IPS DF 19.7 (cell line): ENCODE measurements around the gene GPC6.

Source experiments
- DNase-seq: peaks from one replicate; pipeline ENCODE4 v3.0.0-alpha.2; 2013; ENCODE audit warnings: low read depth, low spot score

Gene GPC6

GRCh38 chr13:94318418-94318817, 1091.8 kb downstream of the GPC6 start:
- DNase-seq, result no peak

- DNase-seq, result no peak
Measured at GRCh38 chr13:94319501-94319900, 1092.9 kb downstream of the GPC6 start.

GRCh38 chr13:94322925-94323763, 1096.5 kb downstream of the GPC6 start:
- DNase-seq, result no peak

- DNase-seq, result no peak
Measured at GRCh38 chr13:94323764-94324758, 1097.5 kb downstream of the GPC6 start.

- no peak for DNase-seq
Measured at GRCh38 chr13:94324767-94325540, 1098.3 kb downstream of the GPC6 start.

- no peak for DNase-seq
Measured at GRCh38 chr13:94325650-94326049, 1099.0 kb downstream of the GPC6 start.

- no peak for DNase-seq
Measured at GRCh38 chr13:94327318-94327717, 1100.7 kb downstream of the GPC6 start.

GRCh38 chr13:94328381-94329041, 1101.9 kb downstream of the GPC6 start:
- DNase-seq, result no peak

GRCh38 chr13:94329277-94329676, 1102.7 kb downstream of the GPC6 start:
- no peak for DNase-seq

- DNase-seq, result no peak
Measured at GRCh38 chr13:94329754-94330551, 1103.3 kb downstream of the GPC6 start.

GRCh38 chr13:94330552-94331071, 1104.0 kb downstream of the GPC6 start:
- DNase-seq, result no peak

GRCh38 chr13:94331281-94331680, 1104.7 kb downstream of the GPC6 start:
- no peak for DNase-seq

GRCh38 chr13:94332359-94333096, 1105.9 kb downstream of the GPC6 start:
- DNase-seq, result no peak

GRCh38 chr13:94333131-94333820, 1106.7 kb downstream of the GPC6 start:
- DNase-seq, result no peak

GRCh38 chr13:94335761-94336526, 1109.3 kb downstream of the GPC6 start:
- no peak for DNase-seq

GRCh38 chr13:94339116-94339687, 1112.6 kb downstream of the GPC6 start:
- no peak for DNase-seq

- no peak for DNase-seq
Measured at GRCh38 chr13:94342436-94343242, 1116.0 kb downstream of the GPC6 start.
